Choroid plexus epithelial cell (primary cell): ENCODE results near the gene HMX1.

Source experiments
- DNase-seq: peaks from one replicate; pipeline ENCODE4 v3.0.0-alpha.2; 2010; ENCODE audit warnings: low read depth
- H3K4me3 ChIP-seq: 2 replicates; pipeline ENCODE4 v1.5.1; 2011; ENCODE audit warnings: low read depth, mild to moderate bottlenecking, control low read depth, low read length, moderate library complexity
- TF ChIP-seq, protein P1 (sequence below): conservative IDR thresholded peaks from 2 replicates; pipeline ENCODE4 v1.5.1; 2011; ENCODE audit warnings: low read depth, mild to moderate bottlenecking, control low read depth, inconsistent platforms, low read length, moderate library complexity

The HMX1 gene

GRCh38 chr4:8879574-8879973 lies 7.9 kb upstream of the HMX1 start:
- TF ChIP-seq, protein P1, sequence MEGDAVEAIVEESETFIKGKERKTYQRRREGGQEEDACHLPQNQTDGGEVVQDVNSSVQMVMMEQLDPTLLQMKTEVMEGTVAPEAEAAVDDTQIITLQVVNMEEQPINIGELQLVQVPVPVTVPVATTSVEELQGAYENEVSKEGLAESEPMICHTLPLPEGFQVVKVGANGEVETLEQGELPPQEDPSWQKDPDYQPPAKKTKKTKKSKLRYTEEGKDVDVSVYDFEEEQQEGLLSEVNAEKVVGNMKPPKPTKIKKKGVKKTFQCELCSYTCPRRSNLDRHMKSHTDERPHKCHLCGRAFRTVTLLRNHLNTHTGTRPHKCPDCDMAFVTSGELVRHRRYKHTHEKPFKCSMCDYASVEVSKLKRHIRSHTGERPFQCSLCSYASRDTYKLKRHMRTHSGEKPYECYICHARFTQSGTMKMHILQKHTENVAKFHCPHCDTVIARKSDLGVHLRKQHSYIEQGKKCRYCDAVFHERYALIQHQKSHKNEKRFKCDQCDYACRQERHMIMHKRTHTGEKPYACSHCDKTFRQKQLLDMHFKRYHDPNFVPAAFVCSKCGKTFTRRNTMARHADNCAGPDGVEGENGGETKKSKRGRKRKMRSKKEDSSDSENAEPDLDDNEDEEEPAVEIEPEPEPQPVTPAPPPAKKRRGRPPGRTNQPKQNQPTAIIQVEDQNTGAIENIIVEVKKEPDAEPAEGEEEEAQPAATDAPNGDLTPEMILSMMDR: no peak
- no peak for DNase-seq
- no peak overlapping the region for H3K4me3 ChIP-seq

DNA sequence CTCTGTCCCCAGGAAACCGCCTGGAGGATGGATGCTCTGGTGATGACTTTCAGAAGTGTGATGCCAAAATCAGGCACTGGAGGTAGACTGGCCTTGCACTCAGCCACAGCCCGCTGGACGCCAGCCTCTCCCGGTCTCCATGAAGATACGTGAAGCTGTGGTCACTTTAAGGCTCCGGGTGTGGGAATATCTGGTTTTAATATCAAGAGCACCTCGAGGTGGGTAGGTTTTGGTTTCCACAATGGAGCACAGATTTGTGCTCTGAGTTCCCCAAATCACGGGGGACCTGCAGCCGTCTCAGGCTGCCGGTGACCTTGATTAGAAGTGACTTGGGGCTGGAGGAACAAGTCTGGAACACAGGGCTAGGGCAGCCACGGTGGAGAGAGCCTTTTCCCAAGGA lies 6.8 kb upstream of the HMX1 start:
- no peak overlapping the region for H3K4me3 ChIP-seq
- no peak for DNase-seq
- TF ChIP-seq, protein P1: no peak

DNA sequence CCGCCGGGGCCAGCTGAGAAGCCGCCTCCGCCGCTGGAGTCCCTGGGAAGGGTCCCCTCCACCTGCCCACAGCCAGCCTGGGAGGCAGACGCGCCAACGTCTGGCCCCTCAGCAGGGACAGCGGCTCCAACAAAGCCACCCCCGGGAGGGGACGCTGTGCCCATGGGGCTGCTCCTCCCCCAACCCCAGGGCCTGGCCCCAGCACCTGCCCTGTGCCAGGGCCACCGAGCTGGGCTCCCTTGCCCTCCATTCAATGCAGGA lies 6.1 kb upstream of the HMX1 start:
- H3K4me3 ChIP-seq: no peak overlapping the region
- DNase-seq: no peak
- TF ChIP-seq, protein P1: no peak

DNA sequence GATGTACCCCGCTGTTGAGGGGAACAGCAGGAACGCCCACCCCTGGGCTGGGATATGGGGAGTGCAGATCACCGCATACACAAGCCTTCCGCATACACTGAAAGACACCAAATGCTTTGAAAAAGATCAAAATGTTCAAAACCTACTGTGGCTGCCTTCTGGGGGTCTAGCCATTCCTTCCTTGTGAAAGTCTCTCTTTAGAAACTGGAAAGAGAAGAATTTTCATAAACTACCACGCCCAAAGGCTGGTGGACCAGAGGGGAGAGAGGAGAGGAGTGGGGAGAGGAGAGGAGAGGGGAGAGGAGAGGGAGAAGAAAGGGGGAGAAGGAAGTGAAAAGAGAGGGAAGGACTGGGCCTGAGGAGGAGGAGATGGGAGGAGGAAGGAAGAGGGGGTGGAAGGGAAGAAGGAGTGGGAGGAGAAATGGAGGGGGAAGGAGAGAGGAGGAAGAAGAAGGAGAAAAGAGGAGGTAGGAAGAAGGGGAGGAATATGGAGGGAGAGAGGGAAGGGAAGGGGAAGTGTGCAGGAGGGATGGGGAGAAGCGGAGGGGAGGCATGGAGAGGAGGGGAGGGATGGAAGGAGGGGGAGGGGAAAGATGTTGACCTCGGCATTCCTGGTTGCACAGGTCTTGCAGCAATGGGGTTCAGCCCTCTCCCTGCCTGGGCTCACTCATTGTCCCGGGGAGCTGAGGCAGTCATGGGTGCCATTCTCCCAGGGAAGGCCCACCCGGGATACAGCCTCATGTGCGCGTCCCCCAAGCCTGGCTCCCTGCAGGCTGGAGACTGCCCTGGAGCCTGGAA lies 5.5 kb upstream of the HMX1 start:
- TF ChIP-seq, protein P1: no peak
- no peak for DNase-seq
- no peak overlapping the region for H3K4me3 ChIP-seq

DNA sequence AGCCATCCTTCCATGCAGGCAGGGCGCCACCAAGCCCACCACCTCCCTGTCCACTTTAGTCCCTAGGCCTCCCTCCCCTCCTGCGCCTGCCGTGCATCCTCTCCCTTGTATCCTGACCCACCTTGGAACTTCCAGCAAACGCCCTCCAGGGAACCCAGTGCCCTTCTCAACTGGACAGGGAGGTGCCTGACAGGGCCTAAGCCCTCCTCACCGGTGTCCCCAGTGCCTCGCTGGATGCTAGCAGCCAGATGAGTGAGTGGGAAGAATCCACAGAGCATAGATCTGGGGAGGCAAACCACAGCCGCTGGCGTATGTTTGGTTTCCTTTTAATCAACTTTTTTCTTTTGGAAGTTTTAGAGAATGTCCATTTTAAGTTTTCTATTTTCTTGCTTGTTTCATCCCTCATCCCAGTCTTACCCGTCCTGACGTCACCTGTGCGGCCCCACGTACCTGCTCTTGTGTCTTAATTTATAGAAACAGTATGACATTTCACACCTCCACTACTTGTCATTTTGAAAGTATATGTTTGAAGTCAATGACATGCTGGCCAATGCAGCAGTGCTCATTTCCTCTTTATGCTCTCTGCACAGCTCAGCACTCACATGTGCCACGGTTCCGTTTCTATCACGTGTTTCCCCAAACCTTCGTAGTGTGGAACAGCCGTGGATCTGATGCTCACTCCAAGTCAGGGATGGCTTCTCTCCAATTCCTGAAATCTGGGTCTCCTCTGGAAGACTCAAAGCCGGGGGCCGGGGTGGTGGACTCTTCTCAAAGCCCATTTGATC lies 3.4 kb upstream of the HMX1 start:
- TF ChIP-seq, protein P1: no peak
- no peak for DNase-seq
- no peak overlapping the region for H3K4me3 ChIP-seq

- no peak for DNase-seq
- no peak overlapping the region for H3K4me3 ChIP-seq
- TF ChIP-seq, protein P1: no peak
Observed at GRCh38 chr4:8874003-8874895, 2.6 kb upstream of the HMX1 start.
